H1 (cell line): ENCODE data around the gene ANKRD9. TPM values are rescaled to one million over a fixed set of nuclear protein-coding genes. Genes with fewer than 3 reads are reported as not detected.

Experiments
- microRNA-seq, 2 experiments: library from miRNA; unstranded; fragments of <30 nt; microRNA quantifications; one replicate each; pipeline versions ENCODE4 to v1.2.0, GENCODE V29; 2016 to 2020; ENCODE audit warnings: borderline microRNAs expressed in 2 of 2, borderline number of aligned reads in 2 of 2, borderline replicate concordance in 1 of 2
- polyA plus RNA-seq, 7 experiments: library from polyadenylated mRNA; depleted of rRNA in 3 of 7; stranded (reverse) in 5 of 7; unstranded in 2 of 7; fragments of >200 nt in 5 of 7; fragments of 200-250 nt in 2 of 7; gene quantifications; 1 replicate in 5 of 7; 2 replicates in 1 of 7; 4 replicates in 1 of 7; pipeline versions ENCODE4 v1.2.1 to v1.2.3, GENCODE V29; 2011 to 2013; ENCODE audit warnings: missing spikeins in 2 of 7, mixed read lengths in 2 of 7
- small RNA-seq: library from polyadenylated mRNA; stranded (forward); fragments of <200 nt; extraction: miRNeasy Mini kit (QIAGEN cat#:217004); gene quantifications from one replicate; pipeline ENCODE3, GENCODE V24; 2013; ENCODE audit not compliant: insufficient read depth
- total RNA-seq: library from RNA; stranded (reverse); fragmentation: NEBNext Ultra II Directional; extraction: Animal tissue kit (Norgen Biotek cat#: 25700); gene quantifications from 2 replicates; pipeline ENCODE4 v1.2.1, GENCODE V29; 2021

Gene ANKRD9
- total and polyA plus RNA-seq, 2 of the 8 experiments (the other 6 are each of a cell fraction or from before 2014, with no cell fraction given), result 37.0 to 41.8 TPM

Small RNA genes lying within 50 kb of the gene (microRNA-seq; reads per million reads assigned to microRNA genes)
- gene MIR4309, result 0 reads per million in 2 experiments

Small RNA genes lying within 50 kb of the gene (small RNA-seq; reads per million reads assigned to genes)
- not detected for gene MIR4309

Other genes with a start within 250 kb of the ANKRD9 start
- gene MOK, start 204.6 kb downstream of the ANKRD9 start, total RNA-seq, result 1.7 and 2.5 TPM in 2 replicates
- 2.1 and 2.8 TPM in 2 replicates for gene MOK, start 204.6 kb downstream of the ANKRD9 start, polyA plus RNA-seq (2011; rRNA removed)
- gene ZNF839, start 190.0 kb downstream of the ANKRD9 start, total RNA-seq, result 8.3 and 9.4 TPM in 2 replicates
- gene ZNF839, start 190.0 kb downstream of the ANKRD9 start, polyA plus RNA-seq (2011; rRNA removed), result 8.1 and 10.0 TPM in 2 replicates
- 47.8 and 53.2 TPM in 2 replicates for gene CINP, start 146.9 kb downstream of the ANKRD9 start, total RNA-seq
- 51.6 and 59.9 TPM in 2 replicates for gene CINP, start 146.9 kb downstream of the ANKRD9 start, polyA plus RNA-seq (2011; rRNA removed)
- gene TECPR2, start 146.8 kb downstream of the ANKRD9 start, total RNA-seq, result 19.4 and 23.2 TPM in 2 replicates
- 6.8 and 9.2 TPM in 2 replicates for gene TECPR2, start 146.8 kb downstream of the ANKRD9 start, polyA plus RNA-seq (2011; rRNA removed)
- 23.1 and 26.3 TPM in 2 replicates for gene RCOR1, start 82.9 kb upstream of the ANKRD9 start, total RNA-seq
- 8.6 and 12.3 TPM in 2 replicates for gene RCOR1, start 82.9 kb upstream of the ANKRD9 start, polyA plus RNA-seq (2011; rRNA removed)